GM21786 (cell line): ENCODE data around the gene DOHH.

Experiments
- ATAC-seq: cut with Tn5 transposase; IDR thresholded peaks from one replicate; pipeline ENCODE4 v1.9.1; 2021; ENCODE audit not compliant: unreplicated experiment

Gene DOHH

GRCh38 chr19:3479834-3480215 lies 20.6 kb downstream of the DOHH start:
- ATAC-seq = no peak

GRCh38 chr19:3479177-3479833 lies 21.2 kb downstream of the DOHH start:
- ATAC-seq = no peak

- ATAC-seq = no peak
Measured at GRCh38 chr19:3478409-3479176, 21.9 kb downstream of the DOHH start.

- no peak for ATAC-seq
Measured at GRCh38 chr19:3477951-3478350, 22.5 kb downstream of the DOHH start.

GRCh38 chr19:3477506-3477905 lies 23.0 kb downstream of the DOHH start:
- ATAC-seq = no peak

- no peak for ATAC-seq
Measured at GRCh38 chr19:3476830-3477229, 23.6 kb downstream of the DOHH start.

- ATAC-seq = no peak
Measured at GRCh38 chr19:3475449-3475848, 25.0 kb downstream of the DOHH start.

GRCh38 chr19:3474614-3475013 lies 25.9 kb downstream of the DOHH start:
- ATAC-seq = no peak

GRCh38 chr19:3474010-3474409 lies 26.5 kb downstream of the DOHH start:
- ATAC-seq = no peak

- ATAC-seq = no peak
Measured at GRCh38 chr19:3471954-3472655, 28.4 kb downstream of the DOHH start.

- no peak for ATAC-seq
Measured at GRCh38 chr19:3470500-3471128, 29.9 kb downstream of the DOHH start.

GRCh38 chr19:3469638-3470499 lies 30.6 kb downstream of the DOHH start:
- ATAC-seq = no peak

- ATAC-seq = no peak
Measured at GRCh38 chr19:3468211-3468610, 32.3 kb downstream of the DOHH start.

- ATAC-seq = no peak
Measured at GRCh38 chr19:3467437-3468198, 32.9 kb downstream of the DOHH start.

- ATAC-seq = no peak
Measured at GRCh38 chr19:3466635-3467034, 33.8 kb downstream of the DOHH start.

- no peak for ATAC-seq
Measured at GRCh38 chr19:3465552-3465951, 34.9 kb downstream of the DOHH start.

GRCh38 chr19:3464587-3465235 lies 35.8 kb downstream of the DOHH start:
- ATAC-seq = no peak

GRCh38 chr19:3463714-3464586 lies 36.5 kb downstream of the DOHH start:
- ATAC-seq = no peak
